Activated CD8-positive, alpha-beta T cell treated with anti-CD3 and anti-CD28 coated beads for 36 hours (primary cell): ENCODE data around the gene SLC13A5. TPM values are rescaled to one million over a fixed set of nuclear protein-coding genes. Genes with fewer than 3 reads are reported as not detected.

Experiments used
- ATAC-seq: fragments of 200-7000 bp; cut with Tn5 transposase; one replicate; pipeline ENCODE4 v1.10.0; 2021; ENCODE audit warnings: mild to moderate bottlenecking, moderate library complexity
- CTCF ChIA-PET: fragments of 350-600 bp; sonication (Branson Sonifier 250); formaldehyde crosslinking; loops from one replicate; lab custom pipeline; 2021; ENCODE audit warnings: antibody characterized with exemption; lab: Charles Lee
- POLR2A ChIA-PET: fragments of 350-600 bp; sonication (Branson Sonifier 250); formaldehyde crosslinking; loops from one replicate; lab custom pipeline; 2021; ENCODE audit warnings: antibody characterized with exemption; lab: Charles Lee
- DNase-seq: peaks from one replicate; pipeline ENCODE4 v3.0.0-alpha.2; 2020
- H3K27ac Mint-ChIP-seq: one replicate; pipeline ENCODE4 v1.8.0; 2021; ENCODE audit warnings: mild to moderate bottlenecking, mixed read lengths
- H3K27me3 Mint-ChIP-seq: one replicate; pipeline ENCODE4 v1.8.0; 2021; ENCODE audit warnings: mixed read lengths
- H3K36me3 Mint-ChIP-seq: one replicate; pipeline ENCODE4 v1.8.0; 2021; ENCODE audit warnings: low read depth, mixed read lengths
- H3K4me1 Mint-ChIP-seq: one replicate; pipeline ENCODE4 v1.8.0; 2021; ENCODE audit warnings: low read depth, mixed read lengths
- H3K4me3 Mint-ChIP-seq: one replicate; pipeline ENCODE4 v1.8.0; 2021; ENCODE audit warnings: mild to moderate bottlenecking, moderate library complexity, mixed read lengths
- H3K9me3 Mint-ChIP-seq: one replicate; pipeline ENCODE4 v1.8.0; 2021; ENCODE audit warnings: mixed read lengths
- intact Hi-C: fragments of 100-400 bp; cut with micrococcal nuclease; formaldehyde crosslinking; loops from one replicate; pipeline ENCODE4 v1.10.0; 2022
- total RNA-seq, 2 experiments: library from RNA; stranded (reverse); gene quantifications; one replicate each; pipeline ENCODE4 v1.2.3, GENCODE V29; 2021
- TF ChIP-seq, protein P1 (sequence below): fragments of 200-600 bp; IDR thresholded peaks from one replicate; pipeline ENCODE4 v1.8.0; 2022; ENCODE audit warnings: antibody characterized with exemption, mild to moderate bottlenecking

Gene SLC13A5
- total RNA-seq, 2 experiments from 2014 or later = not detected

DNA sequence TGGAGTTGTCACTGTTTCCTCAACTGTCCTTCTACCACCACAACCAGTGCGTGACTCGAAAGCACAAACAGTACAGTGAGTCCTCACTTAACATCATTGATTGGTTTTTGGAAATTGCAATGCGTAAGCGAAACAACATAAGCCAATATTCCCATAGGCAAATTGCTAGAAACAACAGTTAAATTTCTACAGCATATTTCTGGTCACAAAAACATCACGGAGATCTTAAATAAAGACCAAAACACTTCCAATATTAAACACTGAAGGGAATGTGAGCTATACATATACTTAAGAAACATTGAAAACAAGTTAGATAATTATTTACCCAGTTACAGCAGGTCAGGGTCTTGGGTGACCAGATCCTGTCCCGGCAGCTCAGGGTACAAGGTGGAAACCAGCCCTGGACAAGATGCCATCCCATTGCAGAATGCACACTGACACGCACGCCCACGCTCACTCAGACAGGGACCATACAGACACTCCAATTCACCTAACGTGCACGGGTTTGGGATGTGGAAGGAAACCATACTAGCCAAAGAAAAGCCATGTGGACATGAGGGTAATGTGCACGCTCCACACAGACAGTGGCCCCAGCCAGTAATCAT is 4.7 kb downstream of the SLC13A5 start:
- CTCF ChIA-PET = interaction anchor here (0.6 kb wide), 1 partner anchor 208 kb away, joined by 3 read pairs; no protein-coding TSS in a partner anchor
- H3K9me3 Mint-ChIP-seq = no peaks in the 10 kb centered on the region
- intact Hi-C loops = no loop called here
- ATAC-seq (no peak), DNase-seq (no peak)
- no peak overlapping the region for H3K27ac Mint-ChIP-seq
- H3K27me3 Mint-ChIP-seq = peaks cover 33% of the 10 kb centered on the region
- POLR2A ChIA-PET = no interaction called here
- TF ChIP-seq, protein P1, sequence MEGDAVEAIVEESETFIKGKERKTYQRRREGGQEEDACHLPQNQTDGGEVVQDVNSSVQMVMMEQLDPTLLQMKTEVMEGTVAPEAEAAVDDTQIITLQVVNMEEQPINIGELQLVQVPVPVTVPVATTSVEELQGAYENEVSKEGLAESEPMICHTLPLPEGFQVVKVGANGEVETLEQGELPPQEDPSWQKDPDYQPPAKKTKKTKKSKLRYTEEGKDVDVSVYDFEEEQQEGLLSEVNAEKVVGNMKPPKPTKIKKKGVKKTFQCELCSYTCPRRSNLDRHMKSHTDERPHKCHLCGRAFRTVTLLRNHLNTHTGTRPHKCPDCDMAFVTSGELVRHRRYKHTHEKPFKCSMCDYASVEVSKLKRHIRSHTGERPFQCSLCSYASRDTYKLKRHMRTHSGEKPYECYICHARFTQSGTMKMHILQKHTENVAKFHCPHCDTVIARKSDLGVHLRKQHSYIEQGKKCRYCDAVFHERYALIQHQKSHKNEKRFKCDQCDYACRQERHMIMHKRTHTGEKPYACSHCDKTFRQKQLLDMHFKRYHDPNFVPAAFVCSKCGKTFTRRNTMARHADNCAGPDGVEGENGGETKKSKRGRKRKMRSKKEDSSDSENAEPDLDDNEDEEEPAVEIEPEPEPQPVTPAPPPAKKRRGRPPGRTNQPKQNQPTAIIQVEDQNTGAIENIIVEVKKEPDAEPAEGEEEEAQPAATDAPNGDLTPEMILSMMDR = no peak
- no peaks in the 10 kb centered on the region for H3K36me3 Mint-ChIP-seq
- no peak overlapping the region for H3K4me3 Mint-ChIP-seq
- peaks cover 7% of the 10 kb centered on the region for H3K4me1 Mint-ChIP-seq

DNA sequence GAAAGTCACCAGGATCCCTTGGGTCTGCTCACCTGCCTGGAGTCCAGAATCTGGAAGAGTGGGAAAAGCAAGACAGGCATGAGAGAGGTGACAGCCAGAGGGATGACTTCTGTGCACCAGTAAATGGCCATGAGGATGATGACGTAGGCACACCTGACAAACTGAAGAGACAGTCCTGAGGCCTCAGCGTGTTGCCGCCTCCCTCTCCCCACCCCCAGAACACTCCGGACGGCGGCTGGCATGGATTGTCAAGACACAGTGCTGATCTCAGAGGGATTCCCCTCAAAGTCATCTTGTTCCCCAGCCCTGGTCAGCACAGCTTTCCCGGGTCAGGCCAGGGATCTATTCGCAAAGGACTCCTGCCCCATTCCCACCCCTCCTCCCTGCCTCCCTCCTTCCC is 6.2 kb downstream of the SLC13A5 start:
- Mint-ChIP-seq H3K9me3 (no peaks in the 10 kb centered on the region), H3K4me1 (peaks cover 1% of the 10 kb centered on the region), H3K27me3 (peaks cover 21% of the 10 kb centered on the region), H3K36me3 (no peaks in the 10 kb centered on the region), H3K4me3 (no peak overlapping the region), H3K27ac (no peak overlapping the region)
- ChIA-PET POLR2A (no interaction called here), CTCF (no interaction called here)
- intact Hi-C loops = no loop called here
- TF ChIP-seq, protein P1 = no peak
- DNase-seq (no peak), ATAC-seq (no peak)

DNA sequence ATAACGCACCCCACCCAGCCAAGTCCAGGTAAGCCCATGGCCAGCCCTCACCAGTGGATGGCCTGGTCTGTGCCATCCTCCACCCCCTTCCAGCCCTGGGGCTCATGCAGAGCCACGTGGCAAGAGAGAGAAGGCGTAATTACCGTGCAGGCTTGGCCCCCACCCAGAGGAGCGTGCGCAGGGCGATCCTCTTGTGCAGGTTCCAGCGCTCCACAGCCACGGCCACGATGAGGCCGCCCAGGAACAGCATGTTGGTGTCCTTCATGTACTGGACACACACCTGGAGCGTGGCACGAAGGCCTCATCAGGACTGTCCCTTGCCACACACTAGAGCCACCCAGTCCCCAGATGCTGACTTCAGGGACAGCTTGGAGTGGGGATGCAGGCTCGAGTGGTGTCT is 6.7 kb downstream of the SLC13A5 start:
- ATAC-seq (no peak), DNase-seq (no peak)
- H3K27me3 Mint-ChIP-seq = peaks cover 17% of the 10 kb centered on the region
- intact Hi-C loops = no loop called here
- no peaks in the 10 kb centered on the region for H3K36me3 Mint-ChIP-seq
- no peak overlapping the region for H3K4me3 Mint-ChIP-seq
- TF ChIP-seq, protein P1 = no peak
- CTCF ChIA-PET = no interaction called here
- H3K9me3 Mint-ChIP-seq = no peaks in the 10 kb centered on the region
- no peak overlapping the region for H3K27ac Mint-ChIP-seq
- H3K4me1 Mint-ChIP-seq = peaks cover 2% of the 10 kb centered on the region
- POLR2A ChIA-PET = no interaction called here

DNA sequence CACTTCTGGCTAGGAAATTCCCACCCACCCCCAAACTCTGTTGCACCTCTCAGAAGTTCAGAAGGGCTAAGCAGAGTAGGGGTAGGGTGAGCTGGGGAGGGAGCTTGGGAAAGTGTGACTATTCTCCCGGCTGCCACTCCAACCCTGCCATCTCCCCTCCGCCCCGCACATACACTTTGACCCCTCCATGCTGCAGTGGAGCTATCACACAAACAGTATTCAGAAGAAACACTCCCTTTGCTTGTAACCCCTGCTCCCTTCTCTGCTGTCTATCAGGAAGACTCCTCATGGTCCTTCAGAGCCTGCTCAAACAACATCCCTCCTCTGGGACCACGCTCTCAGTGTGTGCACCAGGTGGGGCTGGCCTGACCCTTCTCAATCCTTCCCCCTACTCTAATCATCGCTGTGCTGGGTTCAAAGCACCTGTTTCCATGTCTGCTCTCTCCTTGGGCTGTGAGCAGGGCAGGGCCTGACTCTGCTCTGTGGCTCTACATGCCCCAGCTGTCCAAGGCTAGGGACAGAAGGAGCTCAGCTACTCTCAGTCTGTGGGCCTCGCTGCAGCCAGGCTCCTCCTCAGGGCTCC is 8.6 kb downstream of the SLC13A5 start:
- Mint-ChIP-seq H3K27me3 (peaks cover 9% of the 10 kb centered on the region), H3K36me3 (no peaks in the 10 kb centered on the region), H3K4me1 (peaks cover 2% of the 10 kb centered on the region), H3K27ac (no peak overlapping the region), H3K9me3 (no peaks in the 10 kb centered on the region), H3K4me3 (no peak overlapping the region)
- TF ChIP-seq, protein P1 = no peak
- intact Hi-C loops = no loop called here
- no peak for DNase-seq
- ATAC-seq = no peak
- ChIA-PET CTCF (interaction anchor here (1.0 kb wide), 1 partner anchor 28 kb away, joined by 3 read pairs; no protein-coding TSS in a partner anchor), POLR2A (no interaction called here)

DNA sequence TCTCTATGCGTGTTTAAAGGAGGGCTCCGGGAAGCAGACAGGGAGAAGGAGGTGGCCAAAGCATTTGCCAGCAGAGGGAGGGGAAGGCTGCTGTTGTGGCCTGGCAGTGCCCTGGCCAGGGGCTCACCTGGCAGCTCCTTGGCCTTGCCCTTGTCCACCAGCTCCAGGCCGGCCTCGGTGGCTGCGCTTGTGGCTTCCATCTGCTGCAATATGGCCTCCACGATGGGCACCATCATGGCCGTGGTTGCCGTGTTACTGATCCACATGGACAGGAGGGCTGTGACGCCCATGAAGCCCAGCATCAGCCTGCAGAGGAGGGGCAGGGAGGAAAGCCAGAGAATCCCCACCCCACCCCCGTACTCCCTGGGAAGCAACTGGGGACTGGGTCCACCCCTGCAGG is 9.4 kb downstream of the SLC13A5 start:
- no peak for ATAC-seq
- H3K4me3 Mint-ChIP-seq = no peak overlapping the region
- POLR2A ChIA-PET = no interaction called here
- H3K36me3 Mint-ChIP-seq = no peaks in the 10 kb centered on the region
- CTCF ChIA-PET = no interaction called here
- peaks cover 2% of the 10 kb centered on the region for H3K4me1 Mint-ChIP-seq
- TF ChIP-seq, protein P1 = no peak
- peaks cover 5% of the 10 kb centered on the region for H3K27me3 Mint-ChIP-seq
- DNase-seq = no peak
- no peak overlapping the region for H3K27ac Mint-ChIP-seq
- no peaks in the 10 kb centered on the region for H3K9me3 Mint-ChIP-seq
- intact Hi-C loops = no loop called here
